Measurements from ENCODE around the gene LINGO4.

- TF ChIP-seq CTCF (conservative IDR thresholded peaks at IDR 0.05; ENCODE audit: low read length) = no peak
- TF ChIP-seq EZH2phosphoT487 (IDR thresholded peaks at IDR 0.05; ENCODE audit: borderline replicate concordance) = no peak
These were observed 26.4 kb upstream of the LINGO4 start, which contains the start of gene RORC for GRCh38 chr1:151831605-151832004.

Data from Loucy (cell line).